HepG2 (cell line): ENCODE measurements around the gene HAP1. TPM values are rescaled to one million over a fixed set of nuclear protein-coding genes. Genes with fewer than 3 reads are reported as not detected.

Source experiments
- CEBPB ChIP-seq: IDR thresholded peaks from 2 replicates; pipeline ENCODE4 v1.6.1; 2011; ENCODE audit warnings: low read depth, low read length, improper control_type of control experiment, borderline replicate concordance
- DPF2 ChIP-seq: sonication (generic); formaldehyde crosslinking; IDR thresholded peaks from 2 replicates; pipeline ENCODE4 v1.4.0; 2020; ENCODE audit warnings: mild to moderate bottlenecking, low read depth, missing genetic modification reagents, borderline replicate concordance
- FLYWCH1 ChIP-seq: sonication (generic); formaldehyde crosslinking; IDR thresholded peaks from 2 replicates; pipeline ENCODE4 v1.8.1; 2023; ENCODE audit warnings: mild to moderate bottlenecking, missing genetic modification reagents
- MEIS2 ChIP-seq: sonication (generic); formaldehyde crosslinking; IDR thresholded peaks from 2 replicates; pipeline ENCODE4 v1.9.0; 2021; ENCODE audit warnings: mild to moderate bottlenecking, missing genetic modification reagents
- PITX1 ChIP-seq: sonication (generic); formaldehyde crosslinking; IDR thresholded peaks from 2 replicates; pipeline ENCODE4 v1.5.1; 2020; ENCODE audit warnings: mild to moderate bottlenecking, missing genetic modification reagents
- POGZ ChIP-seq: sonication (generic); formaldehyde crosslinking; IDR thresholded peaks from 2 replicates; pipeline ENCODE4 v1.4.0; 2020; ENCODE audit warnings: mild to moderate bottlenecking, missing genetic modification reagents
- RCOR2 ChIP-seq: IDR thresholded peaks from 2 replicates; pipeline ENCODE4 v1.6.1; 2016; ENCODE audit warnings: missing biosample characterization, missing genetic modification reagents
- RFXAP ChIP-seq: sonication (generic); formaldehyde crosslinking; IDR thresholded peaks from 2 replicates; pipeline ENCODE4 v1.4.0; 2020; ENCODE audit warnings: missing genetic modification reagents, borderline replicate concordance
- SIN3B ChIP-seq: fragments of 150-350 bp; IDR thresholded peaks from 2 replicates; pipeline ENCODE4 v1.6.1; 2014; ENCODE audit warnings: low read length
- SP4 ChIP-seq: sonication (generic); formaldehyde crosslinking; IDR thresholded peaks from 2 replicates; pipeline ENCODE4 v1.8.1; 2023; ENCODE audit warnings: mild to moderate bottlenecking, missing genetic modification reagents
- U2AF2 ChIP-seq: fragments of 200-400 bp; formaldehyde crosslinking; IDR thresholded peaks from 2 replicates; pipeline ENCODE4 v1.6.1; 2017; ENCODE audit warnings: low read depth, mild to moderate bottlenecking, low read length
- ZBTB4 ChIP-seq: sonication (generic); formaldehyde crosslinking; IDR thresholded peaks from 2 replicates; pipeline ENCODE4 v1.4.0; 2020; ENCODE audit warnings: missing genetic modification reagents, mild to moderate bottlenecking, borderline replicate concordance
- ZNF367 ChIP-seq: sonication (generic); formaldehyde crosslinking; IDR thresholded peaks from 2 replicates; pipeline ENCODE4 v1.4.0; 2020; ENCODE audit warnings: missing genetic modification reagents, borderline replicate concordance
- ZNF569 ChIP-seq: sonication (generic); formaldehyde crosslinking; IDR thresholded peaks from 2 replicates; pipeline ENCODE4 v1.5.0; 2020; ENCODE audit warnings: mild to moderate bottlenecking, missing genetic modification reagents, moderate library complexity, borderline replicate concordance
- polyA plus RNA-seq, 8 experiments: library from polyadenylated mRNA; depleted of rRNA in 3 of 8; stranded (reverse) in 7 of 8; unstranded in 1 of 8; fragments of >200 nt; fragmentation: Illumina TruSeq in 4 of 8; extraction: Trizol in 4 of 8; gene quantifications; 2 replicates each; pipeline versions ENCODE4 v1.2.1 to v1.2.3, GENCODE V29; 2011 to 2016; ENCODE audit warnings: low read depth in 4 of 8, missing spikeins in 1 of 8, mixed read lengths in 1 of 8; ENCODE audit not compliant: insufficient read depth in 1 of 8
- total RNA-seq, 5 experiments: library from RNA; depleted of rRNA; stranded (reverse); fragments of >200 nt; fragmentation: Illumina TruSeq; extraction: Trizol; gene quantifications; 2 replicates each; pipeline ENCODE4 v1.2.3, GENCODE V29; 2016; ENCODE audit warnings: low read depth in 1 of 5
- TF ChIP-seq, protein P1 (sequence below): sonication (generic); IDR thresholded peaks from 2 replicates; pipeline ENCODE4 v1.6.1; 2016; ENCODE audit warnings: low read depth, borderline replicate concordance
- TF ChIP-seq, protein P2 (sequence below): sonication (generic); formaldehyde crosslinking; IDR thresholded peaks from 2 replicates; pipeline ENCODE4 v1.5.1; 2020; ENCODE audit warnings: missing genetic modification reagents, mild to moderate bottlenecking, borderline replicate concordance
- TF ChIP-seq, protein P3 (sequence below): sonication (generic); formaldehyde crosslinking; IDR thresholded peaks from 2 replicates; pipeline ENCODE4 v1.4.0; 2020; ENCODE audit warnings: mild to moderate bottlenecking, missing genetic modification reagents
- TF ChIP-seq, protein P4 (sequence below): sonication (generic); formaldehyde crosslinking; IDR thresholded peaks from 2 replicates; pipeline ENCODE4 v1.5.1; 2020; ENCODE audit warnings: mild to moderate bottlenecking, moderate library complexity, missing genetic modification reagents

The HAP1 gene
- total and polyA plus RNA-seq, 2 of the 13 experiments (the other 11 are each of a cell fraction or from before 2014, with no cell fraction given), result 0.07 TPM

DNA sequence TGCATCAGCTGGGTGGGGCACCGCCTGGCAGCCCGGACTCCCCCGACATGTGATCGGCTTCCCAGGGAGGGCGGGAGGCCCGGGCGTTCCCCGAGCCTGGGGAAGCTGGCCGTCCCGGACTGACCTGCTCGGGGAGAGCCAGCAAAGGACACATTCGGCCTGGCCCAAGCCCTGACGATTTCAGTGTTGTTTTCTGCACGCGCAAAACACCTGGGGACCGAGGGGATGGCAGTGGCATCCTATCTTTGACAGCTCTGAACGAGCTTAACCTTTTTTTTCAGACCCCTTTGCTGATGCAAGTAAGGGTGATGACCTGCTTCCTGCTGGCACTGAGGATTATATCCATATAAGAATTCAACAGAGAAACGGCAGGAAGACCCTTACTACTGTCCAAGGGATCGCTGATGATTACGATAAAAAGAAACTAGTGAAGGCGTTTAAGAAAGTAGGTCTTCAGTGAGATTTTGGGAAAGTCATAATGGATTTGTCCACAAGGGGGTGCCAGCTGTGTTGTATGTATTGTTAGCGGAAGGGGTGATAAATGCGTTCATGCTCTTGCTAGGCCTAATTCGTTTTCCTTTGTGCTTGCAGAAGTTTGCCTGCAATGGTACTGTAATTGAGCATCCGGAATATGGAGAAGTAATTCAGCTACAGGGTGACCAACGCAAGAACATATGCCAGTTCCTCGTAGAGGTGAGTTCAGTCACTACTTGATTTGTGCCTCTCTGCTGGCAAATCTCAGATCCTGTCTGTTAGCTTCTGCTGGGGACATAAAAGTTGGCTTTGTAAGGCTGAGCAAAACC lies 44.7 kb downstream of the HAP1 start (continued):
- TF ChIP-seq, protein P1, sequence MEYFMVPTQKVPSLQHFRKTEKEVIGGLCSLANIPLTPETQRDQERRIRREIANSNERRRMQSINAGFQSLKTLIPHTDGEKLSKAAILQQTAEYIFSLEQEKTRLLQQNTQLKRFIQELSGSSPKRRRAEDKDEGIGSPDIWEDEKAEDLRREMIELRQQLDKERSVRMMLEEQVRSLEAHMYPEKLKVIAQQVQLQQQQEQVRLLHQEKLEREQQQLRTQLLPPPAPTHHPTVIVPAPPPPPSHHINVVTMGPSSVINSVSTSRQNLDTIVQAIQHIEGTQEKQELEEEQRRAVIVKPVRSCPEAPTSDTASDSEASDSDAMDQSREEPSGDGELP, result peak; percentile 98
- TF ChIP-seq MEIS2 (no peak; the same call in 1 of the 2 replicates), FLYWCH1 (no peak), CEBPB (no peak), ZBTB4 (CRISPR knock-in tag) (no peak), POGZ (CRISPR knock-in tag) (no peak), ZNF367 (CRISPR knock-in tag) (no peak), RCOR2 (CRISPR knock-in tag) (0 out of 2 replicates have a peak, but pooled peaks have one; percentile 39), U2AF2 (no peak), PITX1 (CRISPR knock-in tag) (no peak), SIN3B (peak; percentile 34; the same call in 1 of the 2 replicates), ZNF569 (no peak), DPF2 (0 out of 2 replicates have a peak, but pooled peaks have one; percentile 5), RFXAP (CRISPR knock-in tag) (no peak), SP4 (CRISPR knock-in tag) (peak; percentile 59; the same call in 1 of the 2 replicates)
- TF ChIP-seq, protein P2, sequence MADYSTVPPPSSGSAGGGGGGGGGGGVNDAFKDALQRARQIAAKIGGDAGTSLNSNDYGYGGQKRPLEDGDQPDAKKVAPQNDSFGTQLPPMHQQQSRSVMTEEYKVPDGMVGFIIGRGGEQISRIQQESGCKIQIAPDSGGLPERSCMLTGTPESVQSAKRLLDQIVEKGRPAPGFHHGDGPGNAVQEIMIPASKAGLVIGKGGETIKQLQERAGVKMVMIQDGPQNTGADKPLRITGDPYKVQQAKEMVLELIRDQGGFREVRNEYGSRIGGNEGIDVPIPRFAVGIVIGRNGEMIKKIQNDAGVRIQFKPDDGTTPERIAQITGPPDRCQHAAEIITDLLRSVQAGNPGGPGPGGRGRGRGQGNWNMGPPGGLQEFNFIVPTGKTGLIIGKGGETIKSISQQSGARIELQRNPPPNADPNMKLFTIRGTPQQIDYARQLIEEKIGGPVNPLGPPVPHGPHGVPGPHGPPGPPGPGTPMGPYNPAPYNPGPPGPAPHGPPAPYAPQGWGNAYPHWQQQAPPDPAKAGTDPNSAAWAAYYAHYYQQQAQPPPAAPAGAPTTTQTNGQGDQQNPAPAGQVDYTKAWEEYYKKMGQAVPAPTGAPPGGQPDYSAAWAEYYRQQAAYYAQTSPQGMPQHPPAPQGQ (CRISPR knock-in tag), result no peak
- TF ChIP-seq, protein P3, sequence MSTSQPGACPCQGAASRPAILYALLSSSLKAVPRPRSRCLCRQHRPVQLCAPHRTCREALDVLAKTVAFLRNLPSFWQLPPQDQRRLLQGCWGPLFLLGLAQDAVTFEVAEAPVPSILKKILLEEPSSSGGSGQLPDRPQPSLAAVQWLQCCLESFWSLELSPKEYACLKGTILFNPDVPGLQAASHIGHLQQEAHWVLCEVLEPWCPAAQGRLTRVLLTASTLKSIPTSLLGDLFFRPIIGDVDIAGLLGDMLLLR, result peak; percentile 93
- TF ChIP-seq, protein P4, sequence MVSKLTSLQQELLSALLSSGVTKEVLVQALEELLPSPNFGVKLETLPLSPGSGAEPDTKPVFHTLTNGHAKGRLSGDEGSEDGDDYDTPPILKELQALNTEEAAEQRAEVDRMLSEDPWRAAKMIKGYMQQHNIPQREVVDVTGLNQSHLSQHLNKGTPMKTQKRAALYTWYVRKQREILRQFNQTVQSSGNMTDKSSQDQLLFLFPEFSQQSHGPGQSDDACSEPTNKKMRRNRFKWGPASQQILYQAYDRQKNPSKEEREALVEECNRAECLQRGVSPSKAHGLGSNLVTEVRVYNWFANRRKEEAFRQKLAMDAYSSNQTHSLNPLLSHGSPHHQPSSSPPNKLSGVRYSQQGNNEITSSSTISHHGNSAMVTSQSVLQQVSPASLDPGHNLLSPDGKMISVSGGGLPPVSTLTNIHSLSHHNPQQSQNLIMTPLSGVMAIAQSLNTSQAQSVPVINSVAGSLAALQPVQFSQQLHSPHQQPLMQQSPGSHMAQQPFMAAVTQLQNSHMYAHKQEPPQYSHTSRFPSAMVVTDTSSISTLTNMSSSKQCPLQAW (CRISPR knock-in tag), result no peak
